Spleen (tissue), 11 donors: ENCODE data around the gene DUOXA1. TPM values are rescaled to one million over a fixed set of nuclear protein-coding genes. Genes with fewer than 3 reads are reported as not detected.

ENCODE experiments used
- DNase-seq: peaks from one replicate; pipeline ENCODE4 v3.0.0-alpha.2; 2020
- H3K27ac ChIP-seq, 8 donors: fragments of 200-600 bp; sonication (generic) in 7 of 8; 1 replicate in 4 of 8; 2 replicates in 4 of 8; pipeline versions ENCODE4 v1.5.0 to v1.8.0; 2016 to 2021; ENCODE audit warnings: inconsistent platforms in 4 of 8, mild to moderate bottlenecking in 4 of 8, moderate library complexity in 1 of 8
- H3K27me3 ChIP-seq, 7 donors: fragments of 200-600 bp; sonication (generic) in 6 of 7; replicated peaks in 1 of 7; 1 replicate in 4 of 7; 2 replicates in 3 of 7; pipeline versions ENCODE4 v1.5.0 to v1.8.0; 2016 to 2021; ENCODE audit warnings: inconsistent platforms in 3 of 7, mild to moderate bottlenecking in 1 of 7
- H3K36me3 ChIP-seq, 6 donors: fragments of 200-600 bp; sonication (generic) in 5 of 6; 1 replicate in 4 of 6; 2 replicates in 2 of 6; pipeline versions ENCODE4 v1.5.0 to v1.8.0; 2016 to 2021; ENCODE audit warnings: inconsistent platforms in 2 of 6
- H3K4me1 ChIP-seq, 6 donors: fragments of 200-600 bp; sonication (generic) in 5 of 6; 1 replicate in 3 of 6; 2 replicates in 3 of 6; pipeline versions ENCODE4 v1.5.0 to v1.8.0; 2016 to 2021; ENCODE audit warnings: inconsistent platforms in 3 of 6
- H3K4me3 ChIP-seq, 8 donors: fragments of 200-600 bp; sonication (generic) in 7 of 8; 1 replicate in 4 of 8; 2 replicates in 4 of 8; pipeline versions ENCODE4 v1.5.0 to v1.8.0; 2016 to 2021; ENCODE audit warnings: inconsistent platforms in 4 of 8, mild to moderate bottlenecking in 4 of 8, moderate library complexity in 2 of 8
- H3K9me3 ChIP-seq, 8 donors: fragments of 200-600 bp; sonication (generic) in 7 of 8; 1 replicate in 4 of 8; 2 replicates in 4 of 8; pipeline versions ENCODE4 v1.5.0 to v1.8.0; 2016 to 2021; ENCODE audit warnings: inconsistent platforms in 4 of 8
- CTCF ChIP-seq, 11 experiments: fragments of 200-600 bp in 7 of 11; fragments of 450-650 bp in 4 of 11; sonication (generic) in 4 of 11; IDR thresholded peaks in 8 of 11; conservative IDR thresholded peaks in 3 of 11; 1 replicate in 7 of 11; 2 replicates in 4 of 11; pipeline versions ENCODE4 v1.4.0 to v1.8.0; 2016 to 2021; ENCODE audit warnings: antibody characterized with exemption in 11 of 11, inconsistent platforms in 4 of 11, mild to moderate bottlenecking in 1 of 11
- POLR2A ChIP-seq, 3 donors: fragments of 450-650 bp; IDR thresholded peaks; one replicate each; pipeline ENCODE4 v1.5.1; 2017; ENCODE audit warnings: antibody characterized with exemption in 3 of 3, mild to moderate bottlenecking in 1 of 3
- POLR2AphosphoS5 ChIP-seq, 3 donors: sonication (generic); formaldehyde crosslinking; IDR thresholded peaks; one replicate each; pipeline ENCODE4 v1.5.1; 2017; ENCODE audit warnings: antibody characterized with exemption in 3 of 3
- whole genome bisulfite sequencing, 5 donors: extraction: QIAGEN DNeasy Blood & Tissue Kit in 3 of 5; methylation state at CpG; one replicate each; pipeline versions ENCODE4 v1.1.5 to v1.1.7; 2013 to 2018; 5-methylcytosine and 5-hydroxymethylcytosine counted together
- intact Hi-C: fragments of 100-400 bp; cut with DNase I; formaldehyde crosslinking; loops from one replicate; pipeline ENCODE4 v1.15.0; 2023; ENCODE audit warnings: low total_unique reads
- polyA plus RNA-seq, 3 donors: library from polyadenylated mRNA; stranded (reverse); fragments of 200-250 nt; gene quantifications; one replicate each; pipeline ENCODE4 v1.2.1, GENCODE V29; 2013
- total RNA-seq, 7 donors: library from RNA; depleted of rRNA in 3 of 7; stranded (reverse); fragments of >200 nt in 3 of 7; fragmentation: NEBNext Ultra II Directional in 4 of 7; extraction: Animal tissue kit (Norgen Biotek cat#: 25700) in 4 of 7; gene quantifications; one replicate each; pipeline versions ENCODE4 v1.1.0 to v1.2.1, GENCODE V29; 2016 to 2021
- donor health status: healthy with polysubstance abuse.
- donor health status: DM: no; HTN: no; CAD: no; lungs with moderate emphysema.
- donor health status: DM: no; HTN: no; CAD: no.
- donor health status: Bipolar disorder and iron deficiency.
- donor health status: healthy.
- donor health status: DM: no; HTN: no; CAD: no.
- donor health status: DM: yes; HTN: yes; CAD: no.

The DUOXA1 gene
- total and polyA plus RNA-seq, 10 donors, result 0.03 to 0.38 (median 0.10) TPM; not detected in 5

- Histone ChIP-seq H3K27me3 (peaks cover 2 to 86% (median 55%) of the 10 kb centered on the region in 7 donors), H3K27ac (no peak overlapping the region), H3K4me1 (peaks cover 6 to 26% (median 19%) of the 10 kb centered on the region in 6 donors), H3K4me3 (no peak overlapping the region), H3K36me3 (no peaks in the 10 kb centered on the region), H3K9me3 (no peaks in the 10 kb centered on the region)
- intact Hi-C loops, result no loop called here
- WGBS, 5 donors, result 86 to 94% (median 89%) methylated on average over 6 to 7 of the region's 7 CpGs
- TF ChIP-seq POLR2AphosphoS5 (IDR thresholded peaks at IDR 0.05), result no peak
- TF ChIP-seq POLR2A (IDR thresholded peaks at IDR 0.05), result no peak
- no peak for TF ChIP-seq CTCF (IDR thresholded peaks at IDR 0.05 in 8 of 11, conservative IDR thresholded peaks at IDR 0.05 in 3 of 11)
- no peak for DNase-seq
These were observed 767 bp upstream of the DUOXA1 start for GRCh38 chr15:45130291-45131000.

- WGBS, 5 donors, result 6 to 10% (median 7%) methylated on average over 26 to 47 of the region's 47 CpGs
- intact Hi-C loops, result loop anchor here (10.0 kb wide), 1 partner anchor 156 kb away; no protein-coding TSS in a partner anchor
- Histone ChIP-seq H3K4me3 (peak overlapping the region in 7 of 8 donors; percentile 5 to 63 (median 18)), H3K9me3 (no peaks in the 10 kb centered on the region), H3K27me3 (peaks cover 2 to 84% (median 48%) of the 10 kb centered on the region in 7 donors), H3K4me1 (peaks cover 6 to 17% (median 12%) of the 10 kb centered on the region in 6 donors), H3K36me3 (no peaks in the 10 kb centered on the region), H3K27ac (no peak overlapping the region)
- TF ChIP-seq POLR2AphosphoS5 (IDR thresholded peaks at IDR 0.05) (no peak), CTCF (IDR thresholded peaks at IDR 0.05 in 8 of 11, conservative IDR thresholded peaks at IDR 0.05 in 3 of 11) (no peak), POLR2A (IDR thresholded peaks at IDR 0.05) (no peak)
- DNase-seq, result no peak
These were observed 574 bp downstream of the DUOXA1 start for GRCh38 chr15:45128971-45129639.

- no peak for DNase-seq
- Histone ChIP-seq H3K27me3 (peaks cover 2 to 79% (median 43%) of the 10 kb centered on the region in 7 donors), H3K4me1 (peaks cover 6 to 17% (median 12%) of the 10 kb centered on the region in 6 donors), H3K27ac (no peak overlapping the region), H3K36me3 (no peaks in the 10 kb centered on the region), H3K4me3 (no peak overlapping the region), H3K9me3 (no peaks in the 10 kb centered on the region)
- intact Hi-C loops, result loop anchor here (10.0 kb wide), 1 partner anchor 158 kb away; no protein-coding TSS in a partner anchor
- TF ChIP-seq POLR2A (IDR thresholded peaks at IDR 0.05) (no peak), POLR2AphosphoS5 (IDR thresholded peaks at IDR 0.05) (no peak), CTCF (IDR thresholded peaks at IDR 0.05 in 8 of 11, conservative IDR thresholded peaks at IDR 0.05 in 3 of 11) (peak; percentile 27 to 77 (median 57))
- 61 to 69% (median 66%) methylated on average over 2 of the region's 2 CpGs for WGBS, 5 donors
These were observed 3.0 kb downstream of the DUOXA1 start for GRCh38 chr15:45126535-45127158.
